Measurements from ENCODE around the gene IL17D. TPM values are rescaled to one million over a fixed set of nuclear protein-coding genes. Genes with fewer than 3 reads are reported as not detected.

The IL17D gene
- total and polyA plus RNA-seq, 2 donors (not counting 3 experiments of a cell fraction or from before 2014, with no cell fraction given) = 4.0 to 6.1 TPM

DNA sequence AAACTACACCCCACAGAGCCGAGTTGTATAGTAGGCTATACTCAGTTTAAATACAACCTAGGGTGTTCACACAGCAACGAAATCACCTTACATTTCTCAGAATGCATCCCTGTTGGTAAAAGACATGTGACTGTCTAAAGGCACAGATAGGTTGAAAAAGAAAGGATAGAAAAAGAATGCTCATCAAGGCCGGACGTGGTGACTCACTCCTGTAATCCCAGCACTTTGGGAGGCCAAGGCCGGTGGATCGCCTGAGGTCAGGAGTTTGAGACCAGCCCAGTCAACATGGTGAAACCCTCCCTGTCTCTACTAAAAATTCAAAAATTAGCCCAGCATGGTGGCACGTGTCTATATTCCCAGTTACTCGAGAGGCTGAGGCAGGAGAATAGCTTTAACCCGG, 3.8 kb upstream of the IL17D start:
- H3K9me1 ChIP-seq (replicated peaks; ENCODE audit: control insufficient read depth, extremely low read depth, insufficient read depth, low read length) = no peaks in the 10 kb centered on the region
- BruUV-seq (replicated peaks) = no TSS peak
- intact Hi-C loops (cut with micrococcal nuclease) = loop anchor here (10.0 kb wide), 1 partner anchor 175 kb away; the partner anchor contains the start of gene CRYL1
- no peak for FAIRE-seq
- H3K9me3 ChIP-seq (replicated peaks; ENCODE audit: control insufficient read depth, insufficient read depth, low read length) = no peaks in the 10 kb centered on the region
- peaks cover 8% of the 10 kb centered on the region for H3K4me1 ChIP-seq (ENCODE audit: control insufficient read depth, extremely low read depth, insufficient read depth, low read length)
- no peak for TF ChIP-seq EZH2 (IDR thresholded peaks at IDR 0.05; ENCODE audit: borderline replicate concordance, low read depth, low read length, severe bottlenecking)
- TF ChIP-seq JUN (IDR thresholded peaks at IDR 0.05; ENCODE audit: borderline replicate concordance, insufficient read depth, insufficient read length, low read depth) = no peak
- TF ChIP-seq MYC (IDR thresholded peaks at IDR 0.05; ENCODE audit: low read depth, low read length) = no peak
- TF ChIP-seq FOS (IDR thresholded peaks at IDR 0.05; ENCODE audit: borderline replicate concordance, insufficient read depth, low read length) = no peak
- TF ChIP-seq POLR2A (IDR thresholded peaks at IDR 0.05; ENCODE audit: low read depth, low read length) = no peak
- TF ChIP-seq, protein P1, sequence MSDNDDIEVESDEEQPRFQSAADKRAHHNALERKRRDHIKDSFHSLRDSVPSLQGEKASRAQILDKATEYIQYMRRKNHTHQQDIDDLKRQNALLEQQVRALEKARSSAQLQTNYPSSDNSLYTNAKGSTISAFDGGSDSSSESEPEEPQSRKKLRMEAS (IDR thresholded peaks at IDR 0.05; ENCODE audit: insufficient read depth, insufficient read length) = no peak
- no peak for TF ChIP-seq GATA2 (IDR thresholded peaks at IDR 0.05; ENCODE audit: insufficient read depth, insufficient read length, low read depth, low read length)
- TF ChIP-seq POLR2AphosphoS5 (IDR thresholded peaks at IDR 0.05; ENCODE audit: insufficient read depth, low read depth, low read length) = no peak
- TF ChIP-seq, protein P2, sequence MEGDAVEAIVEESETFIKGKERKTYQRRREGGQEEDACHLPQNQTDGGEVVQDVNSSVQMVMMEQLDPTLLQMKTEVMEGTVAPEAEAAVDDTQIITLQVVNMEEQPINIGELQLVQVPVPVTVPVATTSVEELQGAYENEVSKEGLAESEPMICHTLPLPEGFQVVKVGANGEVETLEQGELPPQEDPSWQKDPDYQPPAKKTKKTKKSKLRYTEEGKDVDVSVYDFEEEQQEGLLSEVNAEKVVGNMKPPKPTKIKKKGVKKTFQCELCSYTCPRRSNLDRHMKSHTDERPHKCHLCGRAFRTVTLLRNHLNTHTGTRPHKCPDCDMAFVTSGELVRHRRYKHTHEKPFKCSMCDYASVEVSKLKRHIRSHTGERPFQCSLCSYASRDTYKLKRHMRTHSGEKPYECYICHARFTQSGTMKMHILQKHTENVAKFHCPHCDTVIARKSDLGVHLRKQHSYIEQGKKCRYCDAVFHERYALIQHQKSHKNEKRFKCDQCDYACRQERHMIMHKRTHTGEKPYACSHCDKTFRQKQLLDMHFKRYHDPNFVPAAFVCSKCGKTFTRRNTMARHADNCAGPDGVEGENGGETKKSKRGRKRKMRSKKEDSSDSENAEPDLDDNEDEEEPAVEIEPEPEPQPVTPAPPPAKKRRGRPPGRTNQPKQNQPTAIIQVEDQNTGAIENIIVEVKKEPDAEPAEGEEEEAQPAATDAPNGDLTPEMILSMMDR (IDR thresholded peaks at IDR 0.05; ENCODE audit: extremely low read depth in 1 of 2, insufficient read depth in 1 of 2, low read depth in 1 of 2, low read length in 2 of 2) = no peak
- no peak overlapping the region for H3K9ac ChIP-seq (replicated peaks; ENCODE audit: extremely low read depth, insufficient read depth, low read length)
- dilution Hi-C loops (cut with MboI; ENCODE audit: extremely low pct_ligation_motif_present, low sequenced_read_pairs) = no loop called here
- H4K20me1 ChIP-seq (replicated peaks; ENCODE audit: control insufficient read depth, extremely low read depth, insufficient read depth, low read length) = no peaks in the 10 kb centered on the region
- H3K4me3 ChIP-seq (replicated peaks in 1 of 3; ENCODE audit: insufficient read depth in 1 of 3, low read depth in 1 of 3, low read length in 3 of 3) = no peak overlapping the region
- no peak for DNase-seq (ENCODE audit: low read depth, low spot score)
- POLR2A ChIA-PET = no interaction called here
- H3K27ac ChIP-seq (ENCODE audit: insufficient read depth, low read depth, low read length) = no peak overlapping the region
- H3K79me2 ChIP-seq (ENCODE audit: control insufficient read depth, insufficient read depth, low read length) = no peaks in the 10 kb centered on the region
- no peak overlapping the region for H2AFZ ChIP-seq (ENCODE audit: low read depth, low read length)
- H3K27me3 ChIP-seq (ENCODE audit: control insufficient read depth in 2 of 2, insufficient read depth in 2 of 2, low read length in 2 of 2) = no peaks in the 10 kb centered on the region
- no peaks in the 10 kb centered on the region for H3K36me3 ChIP-seq (ENCODE audit: control insufficient read depth in 2 of 2, extremely low read depth in 1 of 2, insufficient read depth in 2 of 2, low read length in 2 of 2)
- CTCF ChIA-PET = interaction anchor here (1.2 kb wide), 1 partner anchor 84 kb away, joined by 4 read pairs; no protein-coding TSS in a partner anchor
- H3K4me2 ChIP-seq (ENCODE audit: insufficient read depth, low read length) = no peak overlapping the region
